ENCODE measurements around the gene PRIM1. TPM values are rescaled to one million over a fixed set of nuclear protein-coding genes. Genes with fewer than 3 reads are reported as not detected.
A peak's percentile ranks its signal among the peaks of the same experiment; 100 is the strongest.
"Not testable (repeated sequence)": the region's sequence is repeated elsewhere in the genome, so short reads cannot be mapped to it uniquely, and the experiment has no call there.

Gene PRIM1
- 4.9 TPM for total RNA-seq
- polyA plus RNA-seq (ENCODE audit: insufficient read depth, low read depth, low replicate concordance), result 3.2 TPM
- long read RNA-seq, donor 1, partial matches to known transcripts, result 0 of 2 reads
- long read RNA-seq, donor 1, other reads (novel, unspliced or antisense), result 0 of 2 reads
- long read RNA-seq, donor 2, partial matches to known transcripts, result 0 of 1 reads
- long read RNA-seq, donor 2, other reads (novel, unspliced or antisense), result 0 of 1 reads
- long read RNA-seq, donor 3, partial matches to known transcripts, result 0 of 1 reads
- long read RNA-seq, donor 3, other reads (novel, unspliced or antisense), result 0 of 1 reads
- long read RNA-seq, donor 4, partial matches to known transcripts, result 0 of 1 reads
- long read RNA-seq, donor 4, other reads (novel, unspliced or antisense), result 0 of 1 reads
- long read RNA-seq, donor 5, result 0 reads
- long read RNA-seq, donor 6, partial matches to known transcripts, result 0 of 1 reads
- long read RNA-seq, donor 6, other reads (novel, unspliced or antisense), result 0 of 1 reads
- long read RNA-seq, donor 7, partial matches to known transcripts, result 0 of 3 reads
- long read RNA-seq, donor 7, other reads (novel, unspliced or antisense), result 1 of 3 reads
- long read RNA-seq, donor 8, partial matches to known transcripts, result 0 of 1 reads
- long read RNA-seq, donor 8, other reads (novel, unspliced or antisense), result 0 of 1 reads
- long read RNA-seq, donor 9, partial matches to known transcripts, result 0 of 2 reads
- long read RNA-seq, donor 9, other reads (novel, unspliced or antisense), result 0 of 2 reads
- long read RNA-seq, donor 10, partial matches to known transcripts, result 0 of 1 reads
- long read RNA-seq, donor 10, other reads (novel, unspliced or antisense), result 0 of 1 reads

GRCh38 chr12:56751712-56752598, at the start of gene PRIM1:
Gene PRIM1 (minus strand): TSS chr12:56752323. CDS start chr12:56752298, 25 bp downstream.
- H3K4me3 ChIP-seq (ENCODE audit: low read length in 3 of 3), result peak within 1 kb of the TSS; percentile 81 to 96 (median 93)
- no peaks in the 10 kb centered on the region for H3K27me3 ChIP-seq (ENCODE audit: control insufficient read depth, insufficient read depth, low read length)
- H3K4me1 ChIP-seq (ENCODE audit: control insufficient read depth in 2 of 3, insufficient read depth in 2 of 3, low read depth in 1 of 3, low read length in 3 of 3), result peaks cover 0 to 2% (median 0%) of the 10 kb centered on the region in 3 donors
- intact Hi-C loops (cut with DNase I), result no loop called here
- H3K36me3 ChIP-seq (ENCODE audit: control insufficient read depth in 2 of 3, insufficient read depth in 3 of 3, low read length in 3 of 3), result no peaks in the 10 kb centered on the region
- peak; percentile 22 for TF ChIP-seq CTCF (IDR thresholded peaks at IDR 0.05; ENCODE audit: borderline replicate concordance, extremely low read depth, insufficient read depth)
- H3K9ac ChIP-seq (ENCODE audit: low read length in 3 of 3), result peak within 1 kb of the TSS; percentile 2 to 80 (median 73)
- no peak for FAIRE-seq
- DNase-seq, result peak; percentile 90 to 94 (median 92)
- H3K9me3 ChIP-seq (ENCODE audit: control insufficient read depth in 2 of 3, insufficient read depth in 1 of 3, low read length in 3 of 3), result no peaks in the 10 kb centered on the region
- no peak within 1 kb of the TSS for H3K27ac ChIP-seq (ENCODE audit: low read depth in 2 of 2, low read length in 2 of 2)

- Histone ChIP-seq H3K27me3 (ENCODE audit: control insufficient read depth, insufficient read depth, low read length) (no peaks in the 10 kb centered on the region), H3K9ac (ENCODE audit: low read length in 3 of 3) (no peak overlapping the region), H3K4me3 (ENCODE audit: low read length in 3 of 3) (no peak overlapping the region), H3K27ac (ENCODE audit: low read depth in 2 of 2, low read length in 2 of 2) (no peak overlapping the region), H3K36me3 (ENCODE audit: control insufficient read depth in 2 of 3, insufficient read depth in 3 of 3, low read length in 3 of 3) (no peaks in the 10 kb centered on the region), H3K4me1 (ENCODE audit: control insufficient read depth in 2 of 3, insufficient read depth in 2 of 3, low read depth in 1 of 3, low read length in 3 of 3) (peaks cover 0 to 5% (median 4%) of the 10 kb centered on the region in 3 donors), H3K9me3 (ENCODE audit: control insufficient read depth in 2 of 3, insufficient read depth in 1 of 3, low read length in 3 of 3) (no peaks in the 10 kb centered on the region)
- DNase-seq, result no peak
- intact Hi-C loops (cut with DNase I), result no loop called here
- FAIRE-seq, result no peak
- TF ChIP-seq CTCF (IDR thresholded peaks at IDR 0.05; ENCODE audit: borderline replicate concordance, extremely low read depth, insufficient read depth), result no peak
Measured at GRCh38 chr12:56800221-56800620, 48.1 kb upstream of the PRIM1 start.

- H3K9me3 ChIP-seq (ENCODE audit: control insufficient read depth in 2 of 3, insufficient read depth in 1 of 3, low read length in 3 of 3); H3K9ac ChIP-seq (ENCODE audit: low read length in 3 of 3); H3K4me3 ChIP-seq (ENCODE audit: low read length in 3 of 3); H3K27me3 ChIP-seq (ENCODE audit: control insufficient read depth, insufficient read depth, low read length); H3K4me1 ChIP-seq (ENCODE audit: control insufficient read depth in 2 of 3, insufficient read depth in 2 of 3, low read depth in 1 of 3, low read length in 3 of 3); H3K36me3 ChIP-seq (ENCODE audit: control insufficient read depth in 2 of 3, insufficient read depth in 3 of 3, low read length in 3 of 3); FAIRE-seq; intact Hi-C loops (cut with DNase I); DNase-seq; H3K27ac ChIP-seq (ENCODE audit: low read depth in 2 of 2, low read length in 2 of 2): not testable (repeated sequence)
Measured at GRCh38 chr12:56799345-56799744, 47.2 kb upstream of the PRIM1 start.

- H3K9ac ChIP-seq (ENCODE audit: low read length in 3 of 3); H3K4me3 ChIP-seq (ENCODE audit: low read length in 3 of 3); DNase-seq; intact Hi-C loops (cut with DNase I); H3K36me3 ChIP-seq (ENCODE audit: control insufficient read depth in 2 of 3, insufficient read depth in 3 of 3, low read length in 3 of 3); H3K4me1 ChIP-seq (ENCODE audit: control insufficient read depth in 2 of 3, insufficient read depth in 2 of 3, low read depth in 1 of 3, low read length in 3 of 3); H3K27me3 ChIP-seq (ENCODE audit: control insufficient read depth, insufficient read depth, low read length); H3K9me3 ChIP-seq (ENCODE audit: control insufficient read depth in 2 of 3, insufficient read depth in 1 of 3, low read length in 3 of 3); FAIRE-seq; H3K27ac ChIP-seq (ENCODE audit: low read depth in 2 of 2, low read length in 2 of 2): not testable (repeated sequence)
Measured at GRCh38 chr12:56795791-56796190, 43.7 kb upstream of the PRIM1 start.

DNA sequence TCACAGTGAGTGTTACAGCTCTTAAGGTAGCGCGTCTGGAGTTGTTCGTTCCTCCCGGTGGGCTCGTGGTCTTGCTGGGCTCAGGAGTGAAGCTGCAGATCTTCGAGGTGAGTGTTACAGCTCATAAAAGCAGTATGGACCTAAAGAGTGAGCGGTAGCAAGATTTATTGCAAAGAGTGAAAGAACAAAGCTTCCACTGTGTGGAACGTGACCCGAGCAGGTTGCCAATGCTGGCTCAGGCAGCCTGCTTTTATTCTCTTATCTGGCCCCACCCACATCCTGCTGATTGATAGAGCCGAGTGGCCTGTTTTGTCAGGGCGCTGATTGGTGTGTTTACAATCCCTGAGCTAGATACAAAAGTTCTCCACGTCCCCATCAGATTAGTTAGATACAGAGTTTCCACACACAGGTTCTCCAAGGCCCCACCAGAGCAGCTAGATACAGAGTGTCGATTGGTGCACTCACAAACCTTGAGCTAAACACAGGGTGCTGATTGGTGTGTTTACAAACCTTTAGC, 43.0 kb upstream of the PRIM1 start:
- H3K27ac ChIP-seq (ENCODE audit: low read depth in 2 of 2, low read length in 2 of 2); H3K4me3 ChIP-seq (ENCODE audit: low read length in 3 of 3); H3K36me3 ChIP-seq (ENCODE audit: control insufficient read depth in 2 of 3, insufficient read depth in 3 of 3, low read length in 3 of 3); H3K9me3 ChIP-seq (ENCODE audit: control insufficient read depth in 2 of 3, insufficient read depth in 1 of 3, low read length in 3 of 3); H3K9ac ChIP-seq (ENCODE audit: low read length in 3 of 3); DNase-seq; FAIRE-seq; H3K27me3 ChIP-seq (ENCODE audit: control insufficient read depth, insufficient read depth, low read length); intact Hi-C loops (cut with DNase I); H3K4me1 ChIP-seq (ENCODE audit: control insufficient read depth in 2 of 3, insufficient read depth in 2 of 3, low read depth in 1 of 3, low read length in 3 of 3): not testable (repeated sequence)

- H3K4me1 ChIP-seq (ENCODE audit: control insufficient read depth in 2 of 3, insufficient read depth in 2 of 3, low read depth in 1 of 3, low read length in 3 of 3); H3K27me3 ChIP-seq (ENCODE audit: control insufficient read depth, insufficient read depth, low read length); DNase-seq: not testable (repeated sequence)
Measured at GRCh38 chr12:56793124-56793523, 41.0 kb upstream of the PRIM1 start.

More at GRCh38 chr12:56793124-56793523, 41.0 kb upstream of the PRIM1 start:
- H3K4me3 ChIP-seq (ENCODE audit: low read length in 3 of 3); FAIRE-seq; intact Hi-C loops (cut with DNase I); H3K27ac ChIP-seq (ENCODE audit: low read depth in 2 of 2, low read length in 2 of 2); H3K36me3 ChIP-seq (ENCODE audit: control insufficient read depth in 2 of 3, insufficient read depth in 3 of 3, low read length in 3 of 3); H3K9ac ChIP-seq (ENCODE audit: low read length in 3 of 3); H3K9me3 ChIP-seq (ENCODE audit: control insufficient read depth in 2 of 3, insufficient read depth in 1 of 3, low read length in 3 of 3): not testable (repeated sequence)

Data from kidney (tissue), 22 donors.